K562 (cell line): Measurements from ENCODE around the gene TTC9C. TPM values are rescaled to one million over a fixed set of nuclear protein-coding genes. Genes with fewer than 3 reads are reported as not detected.

Source experiments
- E2F5 ChIP-seq: sonication (generic); formaldehyde crosslinking; IDR thresholded peaks from 2 replicates; pipeline ENCODE4 v1.8.0; 2022; ENCODE audit warnings: mild to moderate bottlenecking, missing genetic modification reagents
- GTF2B ChIP-seq: IDR thresholded peaks from 2 replicates; pipeline ENCODE4 v1.6.1; 2011; ENCODE audit not compliant: insufficient read length; ENCODE audit errors: extremely low read depth
- HIVEP1 ChIP-seq: fragments of 250-450 bp; sonication (Bioruptor Pico); IDR thresholded peaks from 2 replicates; pipeline ENCODE4 v1.4.0; 2020; ENCODE audit warnings: mild to moderate bottlenecking
- JUN ChIP-seq, 2 experiments: sonication (generic) in 1 of 2; formaldehyde crosslinking in 1 of 2; IDR thresholded peaks; 2 replicates each; pipeline versions ENCODE4 v1.6.1 to v1.8.0; 2012 to 2022; ENCODE audit warnings: borderline replicate concordance in 2 of 2, mild to moderate bottlenecking in 2 of 2, improper control_type of control experiment in 1 of 2, low read depth in 1 of 2, low read length in 1 of 2, missing genetic modification reagents in 1 of 2
- LARP7 ChIP-seq: fragments of 450-650 bp; IDR thresholded peaks from 2 replicates; pipeline ENCODE4 v1.6.1; 2016
- MAFK ChIP-seq: IDR thresholded peaks from 2 replicates; pipeline ENCODE4 v1.6.1; 2011; ENCODE audit warnings: low read length, improper control_type of control experiment
- MGA ChIP-seq: fragments of 450-650 bp; IDR thresholded peaks from 2 replicates; pipeline ENCODE4 v1.6.1; 2016; ENCODE audit warnings: mild to moderate bottlenecking, moderate library complexity
- SMARCA5 ChIP-seq: fragments of 450-650 bp; IDR thresholded peaks from 2 replicates; pipeline ENCODE4 v1.6.1; 2016
- TAL1 ChIP-seq: fragments of 450-650 bp; IDR thresholded peaks from 2 replicates; pipeline ENCODE4 v1.6.1; 2016; ENCODE audit warnings: mild to moderate bottlenecking
- TFAM ChIP-seq: fragments of 250-450 bp; sonication (Bioruptor Pico); conservative IDR thresholded peaks from 2 replicates; pipeline ENCODE4 v1.5.0; 2021; ENCODE audit warnings: mild to moderate bottlenecking, moderate library complexity
- ZEB2 ChIP-seq: fragments of 450-650 bp; IDR thresholded peaks from 2 replicates; pipeline ENCODE4 v1.6.1; 2016
- ZFPM2 ChIP-seq: fragments of 250-450 bp; sonication (Bioruptor Pico); IDR thresholded peaks from 2 replicates; pipeline ENCODE4 v1.5.1; 2022; ENCODE audit warnings: mild to moderate bottlenecking
- ZFX ChIP-seq: sonication (generic); formaldehyde crosslinking; IDR thresholded peaks from 2 replicates; pipeline ENCODE4 v1.8.0; 2022; ENCODE audit warnings: mild to moderate bottlenecking, missing genetic modification reagents, moderate library complexity
- ZNF384 ChIP-seq: IDR thresholded peaks from 2 replicates; pipeline ENCODE4 v1.6.1; 2012; ENCODE audit warnings: low read depth, low read length, improper control_type of control experiment
- ZNF766 ChIP-seq: fragments of 200-800 bp; sonication (Bioruptor generic); conservative IDR thresholded peaks from 2 replicates; pipeline ENCODE4 v1.6.1; 2016; ENCODE audit warnings: missing genetic modification characterization, missing compliant biosample characterization
- polyA plus RNA-seq, 8 experiments: library from polyadenylated mRNA; depleted of rRNA in 4 of 8; stranded (reverse) in 5 of 8; unstranded in 3 of 8; fragments of >200 nt; fragmentation: Nextera tagmentation in 2 of 8; fragmentation: Illumina TruSeq in 1 of 8; extraction: Ambion mirVana in 2 of 8; extraction: Trizol in 1 of 8; gene quantifications; 2 replicates each; pipeline versions ENCODE4 v1.2.1 to v1.2.3, GENCODE V29; 2011 to 2014; ENCODE audit warnings: inconsistent platforms in 1 of 8, missing spikeins in 1 of 8
- total RNA-seq, 7 experiments: library from RNA; depleted of rRNA in 6 of 7; stranded (reverse); fragments of >200 nt in 6 of 7; fragmentation: Illumina TruSeq in 2 of 7; extraction: Trizol in 2 of 7; gene quantifications; 2 replicates each; pipeline versions ENCODE4 v1.2.1 to v1.2.3, GENCODE V29; 2011 to 2021; ENCODE audit warnings: low replicate concordance in 1 of 7

Gene TTC9C
- total and polyA plus RNA-seq, 9 of the 15 experiments (the other 6 are each of a cell fraction or from before 2014, with no cell fraction given) = 32.8 to 59.0 (median 37.1) TPM

DNA sequence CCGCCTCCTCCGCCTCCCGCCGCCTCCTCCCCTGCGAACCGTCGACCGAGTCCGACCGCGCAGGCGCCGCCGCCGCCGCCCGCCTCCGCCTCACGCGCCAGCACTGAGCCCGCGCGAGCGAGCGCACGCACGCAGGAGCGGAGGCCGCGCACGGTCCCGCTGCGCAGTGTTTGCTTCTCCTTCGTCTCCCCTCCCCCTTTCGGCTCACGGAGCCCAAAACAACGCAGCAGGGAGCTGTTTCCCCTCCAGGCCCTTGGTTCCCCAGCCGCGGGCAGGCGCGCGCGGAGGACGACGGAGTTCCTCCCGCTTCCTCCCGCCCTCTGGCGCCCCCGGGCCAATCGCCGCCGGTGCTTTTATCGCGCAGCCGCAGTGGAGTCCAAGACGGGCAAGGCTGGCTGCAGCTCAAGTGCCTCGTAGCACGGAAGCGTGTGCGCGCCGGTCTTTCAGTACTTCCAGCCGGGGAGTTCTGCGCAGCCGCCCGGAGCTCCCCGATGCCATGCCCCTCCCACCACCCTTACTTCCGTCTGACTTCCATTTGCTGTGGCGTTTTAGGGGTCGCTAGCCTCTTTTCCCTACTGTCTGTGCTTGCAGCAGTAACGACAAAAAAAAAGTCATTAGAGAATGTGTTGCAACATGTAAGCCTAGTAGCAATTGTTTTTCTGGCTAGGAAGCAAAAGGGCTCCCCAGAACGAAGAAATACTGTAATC lies 968 bp upstream of the TTC9C start, which contains the start of gene HNRNPUL2 (continued):
- TF ChIP-seq TAL1 (no peak), E2F5 (no peak), JUN (IDR thresholded peaks at IDR 0.05; ENCODE audit: borderline replicate concordance, low read depth, low read length) (peak; percentile 52; the same call in 1 of the 2 replicates), JUN (CRISPR knock-in tag; IDR thresholded peaks at IDR 0.05; ENCODE audit: borderline replicate concordance) (peak; percentile 94; the same call in 1 of the 2 replicates), ZEB2 (no peak), ZNF384 (peak; percentile 70), TFAM (CRISPR knock-in tag) (no peak), LARP7 (no peak), MAFK (no peak), SMARCA5 (no peak), HIVEP1 (CRISPR knock-in tag) (no peak), ZFX (CRISPR knock-in tag) (peak; percentile 90), ZNF766 (CRISPR knock-in tag) (no peak; the same call in 1 of the 2 replicates), GTF2B (no peak), ZFPM2 (CRISPR knock-in tag) (no peak; the same call in 1 of the 2 replicates), MGA (peak; percentile 97)
